ENCODE measurements around the gene OR51L1.

GRCh38 chr11:5013012-5013411 is 18.4 kb downstream of the OR51L1 start:
- TF ChIP-seq POLR2A (IDR thresholded peaks at IDR 0.05): no peak
- no peak for TF ChIP-seq CTCF (IDR thresholded peaks at IDR 0.05)

Data from thyroid gland (tissue), 4 donors.